Aorta (tissue), 5 donors: ENCODE data around the gene PDGFA. TPM values are rescaled to one million over a fixed set of nuclear protein-coding genes. Genes with fewer than 3 reads are reported as not detected.

Experiments
- ATAC-seq: fragments of 200-7000 bp; cut with Tn5 transposase; one replicate; pipeline ENCODE4 v1.9.1; 2022; ENCODE audit warnings: moderate library complexity; ENCODE audit not compliant: low FRiP score
- DNase-seq, 2 donors: peaks; one replicate each; pipeline ENCODE4 v3.0.0-alpha.2; 2020
- H3K27ac ChIP-seq, 2 donors: one replicate each; pipeline ENCODE4 v1.5.1; 2013; ENCODE audit warnings: low read length in 2 of 2, mild to moderate bottlenecking in 2 of 2, moderate library complexity in 2 of 2, control low read depth in 1 of 2, inconsistent platforms in 1 of 2, low read depth in 1 of 2
- H3K27me3 ChIP-seq, 2 donors: one replicate each; pipeline ENCODE4 v1.6.1; 2013; ENCODE audit warnings: control low read depth in 1 of 2, low read length in 1 of 2, mild to moderate bottlenecking in 1 of 2, moderate library complexity in 1 of 2; ENCODE audit not compliant: insufficient read depth in 2 of 2, control insufficient read depth in 1 of 2
- H3K36me3 ChIP-seq, 2 donors: one replicate each; pipeline ENCODE4 v1.6.1; 2013; ENCODE audit warnings: control low read depth in 1 of 2, low read length in 1 of 2, mild to moderate bottlenecking in 1 of 2; ENCODE audit not compliant: insufficient read depth in 2 of 2, control insufficient read depth in 1 of 2
- H3K4me1 ChIP-seq, 2 donors: one replicate each; pipeline ENCODE4 v1.6.1; 2013; ENCODE audit warnings: low read length in 2 of 2, control low read depth in 1 of 2, mild to moderate bottlenecking in 1 of 2, moderate library complexity in 1 of 2; ENCODE audit not compliant: insufficient read depth in 2 of 2, control insufficient read depth in 1 of 2
- H3K4me3 ChIP-seq, 2 donors: one replicate each; pipeline ENCODE4 v1.5.1; 2013; ENCODE audit warnings: low read length in 2 of 2, control low read depth in 1 of 2, mild to moderate bottlenecking in 1 of 2
- H3K9me3 ChIP-seq: one replicate; pipeline ENCODE4 v1.6.1; 2013; ENCODE audit warnings: mild to moderate bottlenecking, low read length; ENCODE audit not compliant: control insufficient read depth
- WGBS, 2 donors: extraction: QIAGEN DNeasy Blood & Tissue Kit; methylation state at CpG; one replicate each; pipeline ENCODE4 v1.1.7; 2013; 5-methylcytosine and 5-hydroxymethylcytosine counted together
- intact Hi-C, 2 donors: fragments of 100-400 bp; cut with DNase I; formaldehyde crosslinking; loops; one replicate each; pipeline versions ENCODE4 v1.14.2 to v1.15.0; 2022
- polyA plus RNA-seq, 2 donors: library from polyadenylated mRNA; stranded (reverse); fragments of 200-250 nt; gene quantifications; one replicate each; pipeline ENCODE4 v1.2.3, GENCODE V29; 2013
- total RNA-seq, 2 donors: library from RNA; stranded (reverse); fragmentation: NEBNext Ultra II Directional; extraction: Animal tissue kit (Norgen Biotek cat#: 25700); gene quantifications; one replicate each; pipeline ENCODE4 v1.2.1, GENCODE V29; 2021
- donor health status: healthy with polysubstance abuse.
- donor health status: Bipolar disorder and iron deficiency.
- donor health status: DM: no; HTN: no; CAD: no.
- donor health status: DM: no; HTN: no; CAD: no.
- donor health status: DM: yes; HTN: yes; CAD: no.

The PDGFA gene
- total and polyA plus RNA-seq, 4 donors: 28.9 to 174 (median 87.5) TPM

DNA sequence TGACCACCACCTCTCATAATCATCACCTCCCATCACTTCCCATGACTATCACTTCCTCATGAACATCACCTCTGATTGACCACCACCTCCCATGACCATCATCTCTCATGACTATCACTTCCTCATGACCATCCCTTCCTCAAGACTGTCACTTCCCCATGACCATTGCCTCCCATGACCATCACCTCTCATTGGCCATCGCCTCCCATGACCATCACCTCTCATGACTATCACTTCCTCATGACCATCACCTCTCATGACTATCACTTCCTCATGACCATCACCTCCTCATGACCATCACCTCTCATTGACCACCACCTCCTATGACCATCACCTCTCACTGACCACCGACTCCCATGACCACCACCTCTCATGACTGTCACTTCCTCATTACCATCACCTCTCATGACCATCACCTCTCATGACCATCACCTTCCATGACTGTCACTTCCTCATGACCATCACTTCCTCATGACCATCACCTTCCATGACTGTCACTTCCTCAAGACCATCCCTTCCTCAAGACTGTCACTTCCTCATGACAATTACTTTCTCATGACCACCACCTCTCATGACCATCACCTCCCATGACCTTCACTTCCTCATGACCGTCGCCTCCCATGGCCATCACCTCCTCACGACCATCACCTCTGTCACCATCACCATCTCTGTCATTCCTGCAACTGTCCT is 51.6 kb downstream of the PDGFA start:
- Histone ChIP-seq H3K4me3 (no peak overlapping the region), H3K9me3 (no peaks in the 10 kb centered on the region), H3K36me3 (no peaks in the 10 kb centered on the region), H3K27me3 (no peaks in the 10 kb centered on the region), H3K4me1 (no peaks in the 10 kb centered on the region), H3K27ac (no peak overlapping the region)
- peak; percentile 9 to 29 for DNase-seq
- ATAC-seq: no peak
- intact Hi-C loops: no loop called here
- 87 to 94% methylated on average over 5 of the region's 5 CpGs for WGBS, 2 donors

- intact Hi-C loops: no loop called here
- H3K27me3 ChIP-seq: no peaks in the 10 kb centered on the region
- peak in 1 of 2 donors; percentile 11 for DNase-seq
- H3K9me3 ChIP-seq: no peaks in the 10 kb centered on the region
- no peaks in the 10 kb centered on the region for H3K36me3 ChIP-seq
- ATAC-seq: no peak
- no peaks in the 10 kb centered on the region for H3K4me1 ChIP-seq
- H3K4me3 ChIP-seq: no peak overlapping the region
- H3K27ac ChIP-seq: no peak overlapping the region
- WGBS, 2 donors: 89 to 94% methylated on average over 3 of the region's 3 CpGs
These were observed 52.2 kb downstream of the PDGFA start for GRCh38 chr7:467393-467828.

DNA sequence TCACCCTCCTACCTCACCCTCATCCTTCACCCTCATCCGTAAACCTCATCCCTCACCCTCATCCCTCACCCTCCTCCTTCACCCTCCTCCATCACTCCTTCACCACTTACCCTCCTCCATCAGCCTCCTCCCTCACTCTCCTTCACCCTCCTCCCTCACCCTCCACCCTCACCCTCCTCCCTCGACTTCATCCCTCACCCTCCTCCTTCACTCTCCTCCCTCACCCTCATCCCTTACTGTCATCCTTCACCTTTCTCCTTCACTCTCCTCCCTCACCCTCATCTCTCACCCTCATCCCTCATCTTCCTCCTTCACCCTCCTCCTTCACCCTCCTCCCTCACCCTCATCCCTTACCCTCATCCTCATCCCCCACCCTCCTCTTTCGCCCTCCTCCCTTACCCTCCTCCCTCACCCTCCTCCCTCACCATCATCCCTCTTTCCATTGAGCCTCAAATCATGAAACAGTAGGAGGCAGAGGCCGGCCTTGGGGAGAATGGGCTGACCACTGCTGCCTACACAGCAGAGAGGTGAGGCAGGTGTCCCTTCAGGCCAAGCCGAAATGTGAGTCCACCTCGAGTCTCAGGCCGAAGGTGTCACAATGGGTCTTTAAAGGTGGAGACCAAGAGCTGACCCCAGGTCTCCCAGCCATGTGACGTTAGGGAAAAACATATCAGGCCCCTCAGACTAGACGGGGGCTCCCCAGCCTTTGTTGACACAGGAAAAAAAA is 53.0 kb downstream of the PDGFA start:
- WGBS, 2 donors: 90 to 95% methylated on average over 8 to 9 of the region's 9 CpGs
- no peaks in the 10 kb centered on the region for H3K4me1 ChIP-seq
- no peaks in the 10 kb centered on the region for H3K27me3 ChIP-seq
- intact Hi-C loops: no loop called here
- no peak overlapping the region for H3K27ac ChIP-seq
- ATAC-seq (no peak), DNase-seq (peak in 1 of 2 donors; percentile 31)
- no peak overlapping the region for H3K4me3 ChIP-seq
- H3K36me3 ChIP-seq: no peaks in the 10 kb centered on the region
- H3K9me3 ChIP-seq: no peaks in the 10 kb centered on the region

GRCh38 chr7:465710-466400 is 53.8 kb downstream of the PDGFA start:
- ATAC-seq (no peak), DNase-seq (peak in 1 of 2 donors; percentile 55)
- H3K27me3 ChIP-seq: no peaks in the 10 kb centered on the region
- no peaks in the 10 kb centered on the region for H3K4me1 ChIP-seq
- WGBS, 2 donors: 96% methylated on average over 17 of the region's 17 CpGs
- no peak overlapping the region for H3K27ac ChIP-seq
- H3K9me3 ChIP-seq: no peaks in the 10 kb centered on the region
- H3K4me3 ChIP-seq: no peak overlapping the region
- intact Hi-C loops: no loop called here
- H3K36me3 ChIP-seq: no peaks in the 10 kb centered on the region

DNA sequence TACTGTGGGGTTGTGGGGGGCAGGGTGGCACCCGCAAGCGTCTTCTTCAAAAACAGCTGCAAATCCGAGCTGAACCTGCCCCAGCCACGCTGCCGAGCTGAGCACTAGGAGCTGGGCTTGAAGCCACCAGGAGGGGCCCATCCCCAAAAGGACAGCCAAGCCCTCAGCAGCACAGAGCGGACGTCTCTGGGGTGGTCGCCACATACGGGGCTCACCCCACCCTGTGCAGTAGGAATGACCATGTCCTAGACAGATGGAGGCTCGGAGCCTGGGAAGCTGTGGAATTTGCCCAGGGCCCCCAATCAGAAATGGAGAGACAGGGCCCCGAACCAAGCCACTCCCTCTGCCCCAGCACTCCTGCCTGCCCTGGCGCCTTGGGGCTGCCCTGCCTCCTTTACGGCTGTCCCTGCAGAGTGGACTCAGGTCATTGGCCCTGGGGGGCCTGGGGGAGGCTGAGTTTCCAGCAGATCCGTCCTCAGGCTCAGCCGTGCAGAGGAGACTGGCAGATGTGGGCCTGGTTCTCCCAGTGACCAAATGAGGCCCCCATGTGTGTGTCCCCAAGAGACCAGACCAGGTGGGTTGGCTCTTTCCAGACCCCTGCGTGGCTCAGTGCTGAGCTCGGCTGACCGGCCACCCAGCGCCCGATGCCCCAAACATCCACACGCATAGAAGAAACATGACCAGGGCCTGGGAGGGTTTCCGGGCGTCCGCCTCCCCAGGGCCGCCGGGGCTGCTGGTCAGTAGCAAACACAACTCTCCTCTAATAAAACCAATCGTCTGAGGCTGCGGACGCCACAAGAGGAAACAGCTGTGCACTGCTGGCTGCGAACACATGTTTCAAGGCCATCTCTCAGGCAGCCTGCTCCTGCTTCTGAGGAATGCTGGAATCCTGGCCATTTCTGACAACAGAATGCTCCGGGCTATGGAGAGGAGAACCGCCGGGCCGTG is 54.9 kb downstream of the PDGFA start:
- peak; percentile 45 to 78 for DNase-seq
- ATAC-seq: no peak
- 79 to 80% methylated on average over 34 of the region's 34 CpGs for WGBS, 2 donors
- intact Hi-C loops: no loop called here
- Histone ChIP-seq H3K36me3 (no peaks in the 10 kb centered on the region), H3K4me3 (no peak overlapping the region), H3K27me3 (no peaks in the 10 kb centered on the region), H3K4me1 (no peaks in the 10 kb centered on the region), H3K9me3 (no peaks in the 10 kb centered on the region), H3K27ac (no peak overlapping the region)

GRCh38 chr7:463817-464453 is 55.7 kb downstream of the PDGFA start:
- H3K9me3 ChIP-seq: no peaks in the 10 kb centered on the region
- no peaks in the 10 kb centered on the region for H3K36me3 ChIP-seq
- no peak for ATAC-seq
- no peak overlapping the region for H3K27ac ChIP-seq
- H3K27me3 ChIP-seq: no peaks in the 10 kb centered on the region
- no peaks in the 10 kb centered on the region for H3K4me1 ChIP-seq
- peak in 1 of 2 donors; percentile 77 for DNase-seq
- H3K4me3 ChIP-seq: no peak overlapping the region
- intact Hi-C loops: no loop called here
- whole genome bisulfite sequencing, 2 donors: 94% methylated on average over 35 of the region's 35 CpGs

DNA sequence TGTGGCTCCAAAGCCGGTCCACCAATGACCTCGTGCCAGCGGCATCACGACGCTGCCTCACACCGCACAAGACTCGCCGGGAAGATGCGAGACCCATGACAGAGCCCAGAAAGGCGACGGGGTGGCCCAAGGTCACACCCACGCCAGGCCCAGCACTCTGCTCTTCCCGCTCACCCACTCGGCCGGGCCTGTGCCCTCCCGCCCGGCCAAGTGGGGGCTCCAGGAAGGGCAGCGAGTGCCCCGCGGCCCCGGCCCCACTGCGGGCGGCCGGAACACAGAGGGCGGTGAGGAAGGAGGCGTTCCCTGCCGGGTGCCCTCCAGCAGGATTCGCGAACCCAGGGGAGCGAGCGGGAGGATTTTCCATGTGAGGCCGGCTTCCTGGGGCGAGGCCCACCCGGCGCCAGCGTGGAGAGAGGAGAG is 56.3 kb downstream of the PDGFA start:
- 96% methylated on average over 36 of the region's 36 CpGs for WGBS, 2 donors
- Histone ChIP-seq H3K9me3 (no peaks in the 10 kb centered on the region), H3K36me3 (no peaks in the 10 kb centered on the region), H3K4me3 (no peak overlapping the region), H3K27me3 (no peaks in the 10 kb centered on the region), H3K4me1 (no peaks in the 10 kb centered on the region), H3K27ac (no peak overlapping the region)
- no peak for ATAC-seq
- peak in 1 of 2 donors; percentile 69 for DNase-seq
- intact Hi-C loops: no loop called here
